ENCODE measurements around the gene SQSTM1.

Gene SQSTM1

GRCh38 chr5:179827680-179828079 lies 7.0 kb downstream of the SQSTM1 start:
- no peak overlapping the region for H3K27ac ChIP-seq

GRCh38 chr5:179828756-179829421 lies 8.2 kb downstream of the SQSTM1 start:
- Histone ChIP-seq H3K9ac (no peak overlapping the region), H3K4me2 (ENCODE audit: low read length) (no peak overlapping the region), H3K9me3 (ENCODE audit: control insufficient read depth, low read length) (no peaks in the 10 kb centered on the region), H3K4me1 (no peaks in the 10 kb centered on the region), H3K27me3 (ENCODE audit: control insufficient read depth, insufficient read depth, low read length) (no peaks in the 10 kb centered on the region), H3K79me2 (peaks cover 27% of the 10 kb centered on the region), H3K27ac (no peak overlapping the region), H3K4me3 (ENCODE audit: low read depth, low read length) (no peak overlapping the region), H3K36me3 (ENCODE audit: control insufficient read depth, insufficient read depth, low read length) (no peaks in the 10 kb centered on the region), H2AFZ (no peak overlapping the region)
- TF ChIP-seq CTCF (IDR thresholded peaks at IDR 0.05), result no peak

More at GRCh38 chr5:179827680-179828079, 7.0 kb downstream of the SQSTM1 start:
- no peak overlapping the region for H3K4me2 ChIP-seq (ENCODE audit: low read length)
- TF ChIP-seq CTCF (IDR thresholded peaks at IDR 0.05), result no peak
- H3K79me2 ChIP-seq, result peaks cover 33% of the 10 kb centered on the region
- H3K9me3 ChIP-seq (ENCODE audit: control insufficient read depth, low read length), result no peaks in the 10 kb centered on the region
- H3K27me3 ChIP-seq (ENCODE audit: control insufficient read depth, insufficient read depth, low read length), result no peaks in the 10 kb centered on the region
- no peak overlapping the region for H3K9ac ChIP-seq
- peaks cover 4% of the 10 kb centered on the region for H3K4me1 ChIP-seq
- no peaks in the 10 kb centered on the region for H3K36me3 ChIP-seq (ENCODE audit: control insufficient read depth, insufficient read depth, low read length)
- H3K4me3 ChIP-seq (ENCODE audit: low read depth, low read length), result no peak overlapping the region
- no peak overlapping the region for H2AFZ ChIP-seq

GRCh38 chr5:179829732-179830435 lies 9.2 kb downstream of the SQSTM1 start:
- no peak overlapping the region for H3K4me2 ChIP-seq (ENCODE audit: low read length)
- peaks cover 24% of the 10 kb centered on the region for H3K79me2 ChIP-seq
- TF ChIP-seq CTCF (IDR thresholded peaks at IDR 0.05), result no peak
- no peak overlapping the region for H3K27ac ChIP-seq
- no peaks in the 10 kb centered on the region for H3K4me1 ChIP-seq
- no peaks in the 10 kb centered on the region for H3K27me3 ChIP-seq (ENCODE audit: control insufficient read depth, insufficient read depth, low read length)
- no peak overlapping the region for H2AFZ ChIP-seq
- H3K9me3 ChIP-seq (ENCODE audit: control insufficient read depth, low read length), result no peaks in the 10 kb centered on the region
- H3K4me3 ChIP-seq (ENCODE audit: low read depth, low read length), result no peak overlapping the region
- no peak overlapping the region for H3K9ac ChIP-seq
- H3K36me3 ChIP-seq (ENCODE audit: control insufficient read depth, insufficient read depth, low read length), result no peaks in the 10 kb centered on the region

- Histone ChIP-seq H3K4me3 (ENCODE audit: low read depth, low read length) (no peak overlapping the region), H3K4me2 (ENCODE audit: low read length) (no peak overlapping the region), H3K79me2 (peaks cover 19% of the 10 kb centered on the region), H3K4me1 (no peaks in the 10 kb centered on the region), H3K9ac (no peak overlapping the region), H3K27ac (no peak overlapping the region), H3K9me3 (ENCODE audit: control insufficient read depth, low read length) (no peaks in the 10 kb centered on the region), H3K36me3 (ENCODE audit: control insufficient read depth, insufficient read depth, low read length) (no peaks in the 10 kb centered on the region), H3K27me3 (ENCODE audit: control insufficient read depth, insufficient read depth, low read length) (no peaks in the 10 kb centered on the region), H2AFZ (no peak overlapping the region)
- TF ChIP-seq CTCF (IDR thresholded peaks at IDR 0.05), result no peak
These were observed 10.2 kb downstream of the SQSTM1 start for GRCh38 chr5:179830818-179831468.

Measured in parathyroid adenoma (tissue), 2 donors.